Tibial artery (tissue), 4 donors: ENCODE measurements around the gene MOSPD3.

Experiments
- DNase-seq, 2 donors: peaks; one replicate each; pipeline ENCODE4 v3.0.0-alpha.2; 2019
- H3K27ac ChIP-seq, 2 donors: fragments of 200-600 bp; sonication (generic) in 1 of 2; 1 replicate in 1 of 2; 2 replicates in 1 of 2; pipeline ENCODE4 v1.5.1; 2018 to 2019; ENCODE audit warnings: mild to moderate bottlenecking in 1 of 2
- H3K27me3 ChIP-seq, 2 donors: fragments of 200-600 bp; sonication (generic) in 1 of 2; one replicate each; pipeline versions ENCODE4 v1.5.1 to v1.6.0; 2016 to 2019
- H3K36me3 ChIP-seq, 3 donors: fragments of 200-600 bp; sonication (generic) in 2 of 3; one replicate each; pipeline ENCODE4 v1.5.1; 2016 to 2019; ENCODE audit warnings: mild to moderate bottlenecking in 2 of 3
- H3K4me1 ChIP-seq, 4 donors: fragments of 200-600 bp; sonication (generic) in 2 of 4; 1 replicate in 3 of 4; 2 replicates in 1 of 4; pipeline ENCODE4 v1.5.1; 2016 to 2019
- H3K4me3 ChIP-seq, 2 donors: fragments of 200-600 bp; sonication (generic) in 1 of 2; 1 replicate in 1 of 2; 2 replicates in 1 of 2; pipeline ENCODE4 v1.5.1; 2018 to 2019; ENCODE audit warnings: mild to moderate bottlenecking in 2 of 2
- H3K9me3 ChIP-seq, 3 donors: fragments of 200-600 bp; sonication (generic) in 1 of 3; one replicate each; pipeline ENCODE4 v1.5.1; 2016 to 2019
- intact Hi-C: fragments of 100-400 bp; cut with DNase I; formaldehyde crosslinking; loops from one replicate; pipeline ENCODE4 v1.15.0; 2023; ENCODE audit warnings: low total_unique reads
- TF ChIP-seq, protein P1 (sequence below), 2 experiments: fragments of 200-600 bp in 1 of 2; fragments of 450-650 bp in 1 of 2; IDR thresholded peaks; one replicate each; pipeline ENCODE4 v1.5.1; 2017 to 2019; ENCODE audit warnings: antibody characterized with exemption in 2 of 2, mild to moderate bottlenecking in 1 of 2, moderate library complexity in 1 of 2

The MOSPD3 gene

DNA sequence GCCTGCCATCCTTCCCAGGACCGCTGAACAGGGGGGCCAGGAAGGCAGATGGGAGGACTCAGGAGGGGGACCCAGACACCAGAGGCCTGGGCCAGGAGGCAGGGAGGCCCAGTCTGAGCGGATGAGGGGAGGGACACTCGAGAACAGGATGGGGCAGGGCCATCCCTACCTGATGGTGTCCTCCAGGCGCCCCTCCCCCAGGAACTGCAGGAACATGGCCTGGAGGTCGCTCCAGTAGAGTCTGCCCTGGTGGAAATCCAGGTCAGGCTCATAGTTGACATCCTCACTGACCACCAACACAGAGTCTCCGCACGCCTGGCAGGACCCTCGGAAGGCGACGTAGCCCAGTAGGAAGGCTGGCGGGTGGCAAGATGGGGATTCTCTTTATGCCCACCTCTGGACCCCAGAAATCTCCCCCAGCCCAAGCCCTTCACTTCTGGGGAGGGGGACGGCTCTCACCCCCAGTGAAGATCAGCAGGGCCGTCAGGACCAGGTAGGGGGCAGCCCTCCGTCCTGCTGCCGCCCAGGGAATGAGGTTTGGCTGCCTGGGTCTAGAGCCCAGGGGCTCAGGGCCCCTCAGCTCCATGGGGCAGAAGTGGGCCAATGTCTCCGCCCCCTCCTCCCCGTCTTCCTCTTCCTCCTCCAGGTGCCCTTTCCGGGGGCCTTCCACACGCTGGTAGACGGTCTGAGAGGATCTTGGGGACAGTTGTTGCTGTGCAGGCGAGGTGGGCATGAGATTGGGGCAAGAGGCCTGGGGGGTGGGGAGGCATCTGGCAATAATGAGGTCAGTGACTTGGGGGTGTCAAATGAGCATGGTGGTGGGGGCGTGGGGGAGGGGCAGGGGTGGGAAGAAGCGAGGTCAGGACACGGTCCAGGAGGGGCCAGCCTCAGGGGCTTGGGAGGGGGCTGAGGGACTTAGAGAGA is 28.4 kb downstream of the MOSPD3 start:
- DNase-seq: no peak
- Histone ChIP-seq H3K4me1 (no peaks in the 10 kb centered on the region), H3K27me3 (peaks cover 0 to 50% of the 10 kb centered on the region in 2 donors), H3K4me3 (no peak overlapping the region), H3K36me3 (no peaks in the 10 kb centered on the region), H3K27ac (no peak overlapping the region), H3K9me3 (no peaks in the 10 kb centered on the region)
- intact Hi-C loops: no loop called here
- TF ChIP-seq, protein P1, sequence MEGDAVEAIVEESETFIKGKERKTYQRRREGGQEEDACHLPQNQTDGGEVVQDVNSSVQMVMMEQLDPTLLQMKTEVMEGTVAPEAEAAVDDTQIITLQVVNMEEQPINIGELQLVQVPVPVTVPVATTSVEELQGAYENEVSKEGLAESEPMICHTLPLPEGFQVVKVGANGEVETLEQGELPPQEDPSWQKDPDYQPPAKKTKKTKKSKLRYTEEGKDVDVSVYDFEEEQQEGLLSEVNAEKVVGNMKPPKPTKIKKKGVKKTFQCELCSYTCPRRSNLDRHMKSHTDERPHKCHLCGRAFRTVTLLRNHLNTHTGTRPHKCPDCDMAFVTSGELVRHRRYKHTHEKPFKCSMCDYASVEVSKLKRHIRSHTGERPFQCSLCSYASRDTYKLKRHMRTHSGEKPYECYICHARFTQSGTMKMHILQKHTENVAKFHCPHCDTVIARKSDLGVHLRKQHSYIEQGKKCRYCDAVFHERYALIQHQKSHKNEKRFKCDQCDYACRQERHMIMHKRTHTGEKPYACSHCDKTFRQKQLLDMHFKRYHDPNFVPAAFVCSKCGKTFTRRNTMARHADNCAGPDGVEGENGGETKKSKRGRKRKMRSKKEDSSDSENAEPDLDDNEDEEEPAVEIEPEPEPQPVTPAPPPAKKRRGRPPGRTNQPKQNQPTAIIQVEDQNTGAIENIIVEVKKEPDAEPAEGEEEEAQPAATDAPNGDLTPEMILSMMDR (IDR thresholded peaks at IDR 0.05): no peak

DNA sequence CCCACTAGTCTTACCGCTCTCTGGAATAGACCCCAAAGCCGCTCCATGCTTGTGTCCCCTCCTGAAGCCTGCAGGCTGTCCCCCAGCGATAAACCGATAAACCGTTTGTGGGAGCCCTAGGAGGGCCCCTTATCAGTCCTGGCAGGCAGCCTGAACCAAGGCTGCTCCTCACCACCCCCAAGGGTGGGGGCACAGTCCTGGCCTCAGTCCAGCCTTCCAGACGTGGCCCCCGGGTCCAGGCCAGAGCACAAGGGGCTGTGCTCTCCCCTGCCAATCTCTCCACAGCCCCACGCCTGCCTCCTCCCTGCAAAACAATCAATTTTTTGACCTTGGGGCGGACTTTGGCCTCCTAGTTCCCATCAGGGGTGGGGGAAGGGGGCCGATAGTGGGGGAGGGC is 29.1 kb downstream of the MOSPD3 start, which contains the start of gene TFR2:
TFR2 (minus strand) TSS at position 90 of the 397 bp plus-strand sequence; CDS start at position 47, 43 bp downstream.
- Histone ChIP-seq H3K27ac (no peak within 1 kb of the TSS), H3K4me1 (no peaks in the 10 kb centered on the region), H3K4me3 (no peak within 1 kb of the TSS), H3K36me3 (no peaks in the 10 kb centered on the region), H3K9me3 (no peaks in the 10 kb centered on the region), H3K27me3 (peaks cover 0 to 53% of the 10 kb centered on the region in 2 donors)
- TF ChIP-seq, protein P1 (IDR thresholded peaks at IDR 0.05): no peak
- no peak for DNase-seq
- intact Hi-C loops: no loop called here

DNA sequence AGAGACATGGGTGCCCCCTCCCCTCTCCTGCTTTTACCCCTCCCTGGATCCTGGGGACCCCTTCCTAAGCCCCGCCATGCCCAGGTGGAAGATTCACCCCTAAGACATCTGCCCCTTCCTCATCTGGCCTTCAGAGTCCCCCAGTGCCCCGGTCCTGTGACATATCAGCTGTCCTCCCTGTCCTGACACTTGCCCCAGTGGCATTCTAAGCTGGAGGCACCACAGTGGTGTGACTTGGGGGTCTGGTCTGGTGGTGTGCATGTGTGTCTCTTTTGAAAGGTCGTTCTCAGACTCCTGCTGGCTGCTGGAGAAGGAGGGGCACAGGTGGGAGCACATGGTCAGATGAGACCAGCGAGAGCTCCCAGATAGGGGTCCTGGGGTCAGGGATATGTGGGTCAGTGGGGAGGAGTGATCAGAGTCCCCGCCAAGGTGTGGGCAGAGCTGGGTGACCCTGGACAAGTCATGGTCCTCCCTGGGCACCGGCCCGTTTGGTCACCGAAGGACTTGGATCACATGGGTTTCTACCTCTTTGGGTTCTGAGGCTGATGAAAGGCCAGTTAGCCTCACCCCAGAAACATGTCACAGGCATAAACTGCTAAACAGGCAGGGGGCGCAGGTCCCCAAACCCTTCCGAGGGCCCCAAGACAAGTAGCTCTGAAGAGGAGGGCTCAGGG is 29.7 kb downstream of the MOSPD3 start:
- no peak for DNase-seq
- intact Hi-C loops: no loop called here
- peaks cover 0 to 54% of the 10 kb centered on the region in 2 donors for H3K27me3 ChIP-seq
- H3K4me3 ChIP-seq: no peak overlapping the region
- no peaks in the 10 kb centered on the region for H3K4me1 ChIP-seq
- no peaks in the 10 kb centered on the region for H3K9me3 ChIP-seq
- TF ChIP-seq, protein P1 (IDR thresholded peaks at IDR 0.05): no peak
- H3K27ac ChIP-seq: no peak overlapping the region
- no peaks in the 10 kb centered on the region for H3K36me3 ChIP-seq

DNA sequence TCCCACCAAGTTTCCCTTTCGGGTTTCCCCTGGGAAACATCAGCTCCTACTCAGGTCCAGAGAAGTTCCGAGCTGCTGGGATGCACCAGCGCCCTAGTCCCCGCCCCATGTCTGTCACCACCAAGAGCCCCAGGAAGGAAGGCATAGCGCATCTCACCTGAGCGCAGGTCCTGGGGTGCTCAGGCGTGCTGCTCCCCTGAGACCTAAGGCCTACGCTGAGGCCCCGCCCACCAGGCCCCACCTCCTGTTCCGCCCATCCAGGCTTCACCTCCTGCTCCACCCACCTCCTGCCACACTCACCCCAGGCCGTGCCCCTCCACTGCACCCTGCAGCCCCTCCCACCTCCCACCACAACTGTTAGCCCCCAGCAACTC is 30.2 kb downstream of the MOSPD3 start:
- TF ChIP-seq, protein P1 (IDR thresholded peaks at IDR 0.05): no peak
- no peak overlapping the region for H3K27ac ChIP-seq
- DNase-seq: no peak
- intact Hi-C loops: no loop called here
- H3K36me3 ChIP-seq: no peaks in the 10 kb centered on the region
- peaks cover 0 to 59% of the 10 kb centered on the region in 2 donors for H3K27me3 ChIP-seq
- no peaks in the 10 kb centered on the region for H3K4me1 ChIP-seq
- H3K4me3 ChIP-seq: no peak overlapping the region
- H3K9me3 ChIP-seq: no peaks in the 10 kb centered on the region

DNA sequence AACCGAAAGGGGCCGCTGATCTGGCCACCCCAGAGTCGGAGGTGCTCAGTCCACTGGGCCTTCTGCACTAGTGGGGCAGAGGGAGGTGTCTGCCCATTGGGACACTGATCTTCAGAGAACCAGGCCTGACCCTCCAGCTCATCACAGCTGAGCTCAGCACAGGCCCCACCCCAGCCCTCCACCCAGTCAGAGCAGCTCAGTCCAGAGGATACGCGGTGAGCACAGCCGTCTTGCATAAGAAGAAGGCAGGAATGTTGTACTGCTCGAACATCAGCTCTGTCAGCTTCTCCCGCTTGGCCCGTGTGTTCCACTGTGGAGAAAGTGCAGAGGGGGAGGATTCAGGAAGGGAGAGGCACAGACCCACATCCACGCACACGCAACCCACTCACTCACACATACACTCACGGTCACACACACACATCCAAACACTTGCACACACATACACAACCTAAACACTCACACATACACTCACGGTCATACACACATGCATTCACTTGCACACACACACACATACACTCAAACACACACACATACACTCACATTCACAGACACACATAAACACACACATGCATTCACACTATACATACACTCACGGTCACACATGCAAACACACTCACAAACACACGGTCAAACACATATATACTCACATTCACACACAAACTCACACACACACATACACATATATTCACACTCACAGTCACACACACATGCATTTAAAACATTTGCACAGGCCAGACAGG is 37.7 kb downstream of the MOSPD3 start:
- TF ChIP-seq, protein P1 (IDR thresholded peaks at IDR 0.05): no peak
- H3K27ac ChIP-seq: no peak overlapping the region
- peaks cover 0 to 73% of the 10 kb centered on the region in 2 donors for H3K27me3 ChIP-seq
- H3K9me3 ChIP-seq: no peaks in the 10 kb centered on the region
- no peak overlapping the region for H3K4me3 ChIP-seq
- intact Hi-C loops: no loop called here
- DNase-seq: no peak
- no peaks in the 10 kb centered on the region for H3K4me1 ChIP-seq
- H3K36me3 ChIP-seq: no peaks in the 10 kb centered on the region
